ENCODE data around the gene UNCX. TPM values are rescaled to one million over a fixed set of nuclear protein-coding genes. Genes with fewer than 3 reads are reported as not detected.
"Not testable (repeated sequence)": the region's sequence is repeated elsewhere in the genome, so short reads cannot be mapped to it uniquely, and the experiment has no call there.

Gene UNCX
- total and polyA plus RNA-seq, 2 experiments from 2014 or later: not detected

DNA sequence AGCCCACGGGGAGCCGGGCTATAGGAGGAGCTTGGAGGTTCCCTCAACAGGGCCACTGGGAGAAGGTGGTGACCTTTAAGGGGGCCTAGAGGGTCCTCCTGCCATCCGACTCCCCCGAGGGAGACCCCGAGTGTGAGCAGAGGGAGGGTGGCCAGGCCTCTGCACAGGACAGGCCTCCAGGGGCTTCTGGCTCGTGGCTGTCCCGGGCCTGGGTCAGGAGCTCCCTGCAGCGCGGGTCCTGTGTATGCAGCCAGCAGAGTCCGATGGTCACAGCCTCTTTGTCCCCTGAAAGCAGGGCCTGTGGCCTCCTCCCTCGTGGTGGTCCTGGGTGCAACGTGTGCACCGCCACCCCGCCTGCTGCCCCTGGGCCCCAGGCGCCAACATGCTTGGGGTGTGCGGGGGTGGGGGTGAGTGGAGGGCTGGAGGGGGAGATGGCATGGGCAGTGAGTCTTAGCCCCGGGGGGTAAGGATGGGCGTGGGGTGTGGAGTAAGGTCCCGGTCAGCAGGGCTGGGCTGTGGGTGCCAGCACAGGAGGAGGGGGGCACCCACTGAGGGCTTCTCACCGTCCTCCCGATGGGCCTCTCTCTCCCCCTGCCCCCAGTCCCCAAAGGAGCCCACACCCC, 27.1 kb downstream of the UNCX start:
- TF ChIP-seq EZH2 (IDR thresholded peaks at IDR 0.05; ENCODE audit: borderline replicate concordance): no peak
- Histone ChIP-seq H3K36me3 (replicated peaks; ENCODE audit: insufficient read depth, low read depth) (no peaks in the 10 kb centered on the region), H3K79me2 (no peaks in the 10 kb centered on the region), H3K4me3 (no peak overlapping the region), H3K4me2 (no peak overlapping the region), H3K9me3 (ENCODE audit: low read depth) (no peaks in the 10 kb centered on the region), H4K20me1 (ENCODE audit: insufficient read depth, poor library complexity, severe bottlenecking) (no peaks in the 10 kb centered on the region), H3K27me3 (peaks cover 34% of the 10 kb centered on the region), H3K27ac (no peak overlapping the region), H2AFZ (no peak overlapping the region), H3K9me2 (replicated peaks; ENCODE audit: insufficient read depth) (no peaks in the 10 kb centered on the region), H3K4me1 (ENCODE audit: insufficient read depth) (no peaks in the 10 kb centered on the region)
- DNase-seq (ENCODE audit: low spot score): no peak
- WGBS (ENCODE audit: low lambda C conversion rate, missing lambda C conversion rate): 84% methylated on average over 13 of the region's 21 CpGs

DNA sequence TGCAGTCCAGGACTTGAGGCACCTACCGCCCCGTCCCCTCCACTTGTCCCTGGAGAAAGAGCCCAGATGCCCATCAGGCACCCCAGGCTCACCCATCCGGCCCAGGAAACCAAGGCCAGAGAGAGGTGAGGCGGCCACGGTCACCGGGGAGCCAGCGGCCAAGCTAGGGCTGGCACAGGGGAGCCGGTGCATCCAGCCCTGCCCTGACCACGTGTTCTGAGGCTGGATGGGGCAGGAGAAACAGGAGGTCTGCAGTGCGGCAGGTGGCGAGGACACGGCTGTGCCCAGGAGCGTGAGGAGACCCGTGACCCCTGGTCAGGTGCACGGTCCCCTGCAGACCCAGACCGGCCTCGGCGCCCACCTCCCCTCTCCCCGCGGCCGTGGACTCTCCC, 27.6 kb downstream of the UNCX start:
- WGBS (ENCODE audit: low lambda C conversion rate, missing lambda C conversion rate): 84% methylated on average over 18 of the region's 21 CpGs
- DNase-seq (ENCODE audit: low spot score): no peak

DNA sequence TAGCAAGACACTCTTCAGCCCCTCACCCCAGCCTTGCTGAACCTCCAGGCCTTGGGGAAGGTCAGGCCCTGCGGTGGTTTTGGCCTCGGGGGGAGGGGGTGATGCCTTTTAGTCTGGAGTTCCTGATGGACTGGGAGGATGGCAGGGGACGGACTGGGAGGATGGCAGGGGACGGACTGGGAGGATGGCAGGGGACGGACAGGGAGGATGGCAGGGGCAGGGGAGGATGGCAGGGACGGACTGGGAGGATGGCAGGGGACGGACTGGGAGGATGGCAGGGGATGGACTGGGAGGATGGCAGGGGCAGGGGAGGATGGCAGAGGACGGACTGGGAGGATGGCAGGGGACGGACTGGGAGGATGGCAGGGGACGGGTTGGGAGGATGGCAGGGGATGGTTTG, 28.4 kb downstream of the UNCX start:
- not testable (repeated sequence) for H3K4me2 ChIP-seq; H4K20me1 ChIP-seq (ENCODE audit: insufficient read depth, poor library complexity, severe bottlenecking); H3K9me2 ChIP-seq (replicated peaks; ENCODE audit: insufficient read depth); H3K79me2 ChIP-seq; H2AFZ ChIP-seq; DNase-seq (ENCODE audit: low spot score); H3K36me3 ChIP-seq (replicated peaks; ENCODE audit: insufficient read depth, low read depth); H3K27ac ChIP-seq; H3K4me3 ChIP-seq; H3K4me1 ChIP-seq (ENCODE audit: insufficient read depth); H3K9me3 ChIP-seq (ENCODE audit: low read depth)
- peaks cover 33% of the 10 kb centered on the region for H3K27me3 ChIP-seq
- whole genome bisulfite sequencing (ENCODE audit: low lambda C conversion rate, missing lambda C conversion rate): 59% methylated on average over 5 of the region's 10 CpGs

More for the DNA sequence above, 27.6 kb downstream of the UNCX start:
- Histone ChIP-seq H3K4me1 (ENCODE audit: insufficient read depth) (no peaks in the 10 kb centered on the region), H3K27me3 (peaks cover 35% of the 10 kb centered on the region), H3K36me3 (replicated peaks; ENCODE audit: insufficient read depth, low read depth) (no peaks in the 10 kb centered on the region), H3K4me2 (no peak overlapping the region), H3K9me3 (ENCODE audit: low read depth) (no peaks in the 10 kb centered on the region), H3K4me3 (no peak overlapping the region), H4K20me1 (ENCODE audit: insufficient read depth, poor library complexity, severe bottlenecking) (no peaks in the 10 kb centered on the region), H3K9me2 (replicated peaks; ENCODE audit: insufficient read depth) (no peaks in the 10 kb centered on the region), H3K79me2 (no peaks in the 10 kb centered on the region), H3K27ac (no peak overlapping the region), H2AFZ (no peak overlapping the region)
- TF ChIP-seq EZH2 (IDR thresholded peaks at IDR 0.05; ENCODE audit: borderline replicate concordance): no peak
- TF ChIP-seq, protein P1, sequence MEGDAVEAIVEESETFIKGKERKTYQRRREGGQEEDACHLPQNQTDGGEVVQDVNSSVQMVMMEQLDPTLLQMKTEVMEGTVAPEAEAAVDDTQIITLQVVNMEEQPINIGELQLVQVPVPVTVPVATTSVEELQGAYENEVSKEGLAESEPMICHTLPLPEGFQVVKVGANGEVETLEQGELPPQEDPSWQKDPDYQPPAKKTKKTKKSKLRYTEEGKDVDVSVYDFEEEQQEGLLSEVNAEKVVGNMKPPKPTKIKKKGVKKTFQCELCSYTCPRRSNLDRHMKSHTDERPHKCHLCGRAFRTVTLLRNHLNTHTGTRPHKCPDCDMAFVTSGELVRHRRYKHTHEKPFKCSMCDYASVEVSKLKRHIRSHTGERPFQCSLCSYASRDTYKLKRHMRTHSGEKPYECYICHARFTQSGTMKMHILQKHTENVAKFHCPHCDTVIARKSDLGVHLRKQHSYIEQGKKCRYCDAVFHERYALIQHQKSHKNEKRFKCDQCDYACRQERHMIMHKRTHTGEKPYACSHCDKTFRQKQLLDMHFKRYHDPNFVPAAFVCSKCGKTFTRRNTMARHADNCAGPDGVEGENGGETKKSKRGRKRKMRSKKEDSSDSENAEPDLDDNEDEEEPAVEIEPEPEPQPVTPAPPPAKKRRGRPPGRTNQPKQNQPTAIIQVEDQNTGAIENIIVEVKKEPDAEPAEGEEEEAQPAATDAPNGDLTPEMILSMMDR (IDR thresholded peaks at IDR 0.05; ENCODE audit: poor library complexity): no peak
- no peak for TF ChIP-seq EZH2phosphoT487 (IDR thresholded peaks at IDR 0.05; ENCODE audit: low read depth, severe bottlenecking, unreplicated experiment)

DNA sequence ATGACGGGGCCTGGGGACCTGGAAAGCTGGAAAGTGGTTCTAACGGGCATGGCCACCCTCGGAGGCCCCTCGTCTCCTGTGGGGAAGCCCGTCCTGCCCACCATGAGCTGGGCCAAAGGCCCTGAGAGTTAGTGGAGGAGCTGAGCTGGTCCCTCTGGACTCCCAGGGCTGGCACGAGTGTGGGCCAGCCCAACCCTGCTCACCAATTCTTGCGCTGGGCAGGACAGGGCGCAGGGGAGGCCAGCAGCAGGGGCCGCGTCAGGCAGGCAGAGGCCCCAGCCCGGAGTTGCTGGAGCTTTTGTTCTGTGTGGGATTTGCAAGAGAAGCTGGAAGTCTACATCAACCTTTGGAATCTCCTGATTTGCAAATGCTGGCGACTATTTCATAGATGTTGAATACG, 29.8 kb downstream of the UNCX start:
- H3K27me3 ChIP-seq: peaks cover 34% of the 10 kb centered on the region
- H3K4me3 ChIP-seq: no peak overlapping the region
- no peaks in the 10 kb centered on the region for H3K4me1 ChIP-seq (ENCODE audit: insufficient read depth)
- no peaks in the 10 kb centered on the region for H3K9me3 ChIP-seq (ENCODE audit: low read depth)
- 86% methylated on average over 13 of the region's 13 CpGs for WGBS (ENCODE audit: low lambda C conversion rate, missing lambda C conversion rate)
- H4K20me1 ChIP-seq (ENCODE audit: insufficient read depth, poor library complexity, severe bottlenecking): no peaks in the 10 kb centered on the region
- H3K4me2 ChIP-seq: no peak overlapping the region
- DNase-seq (ENCODE audit: low spot score): no peak
- H2AFZ ChIP-seq: no peak overlapping the region
- no peaks in the 10 kb centered on the region for H3K36me3 ChIP-seq (replicated peaks; ENCODE audit: insufficient read depth, low read depth)
- no peaks in the 10 kb centered on the region for H3K9me2 ChIP-seq (replicated peaks; ENCODE audit: insufficient read depth)
- TF ChIP-seq, protein P1 (IDR thresholded peaks at IDR 0.05; ENCODE audit: poor library complexity): no peak
- no peak for TF ChIP-seq EZH2 (IDR thresholded peaks at IDR 0.05; ENCODE audit: borderline replicate concordance)
- no peak for TF ChIP-seq EZH2phosphoT487 (IDR thresholded peaks at IDR 0.05; ENCODE audit: low read depth, severe bottlenecking, unreplicated experiment)
- H3K27ac ChIP-seq: no peak overlapping the region
- no peaks in the 10 kb centered on the region for H3K79me2 ChIP-seq

All from hepatocyte (in vitro differentiated cells).